Measurements from ENCODE around the gene SATB2. TPM values are rescaled to one million over a fixed set of nuclear protein-coding genes. Genes with fewer than 3 reads are reported as not detected.
A peak's percentile ranks its signal among the peaks of the same experiment; 100 is the strongest.

Gene SATB2
- total RNA-seq, 1 donor from 2014 or later = 4.0 TPM

DNA sequence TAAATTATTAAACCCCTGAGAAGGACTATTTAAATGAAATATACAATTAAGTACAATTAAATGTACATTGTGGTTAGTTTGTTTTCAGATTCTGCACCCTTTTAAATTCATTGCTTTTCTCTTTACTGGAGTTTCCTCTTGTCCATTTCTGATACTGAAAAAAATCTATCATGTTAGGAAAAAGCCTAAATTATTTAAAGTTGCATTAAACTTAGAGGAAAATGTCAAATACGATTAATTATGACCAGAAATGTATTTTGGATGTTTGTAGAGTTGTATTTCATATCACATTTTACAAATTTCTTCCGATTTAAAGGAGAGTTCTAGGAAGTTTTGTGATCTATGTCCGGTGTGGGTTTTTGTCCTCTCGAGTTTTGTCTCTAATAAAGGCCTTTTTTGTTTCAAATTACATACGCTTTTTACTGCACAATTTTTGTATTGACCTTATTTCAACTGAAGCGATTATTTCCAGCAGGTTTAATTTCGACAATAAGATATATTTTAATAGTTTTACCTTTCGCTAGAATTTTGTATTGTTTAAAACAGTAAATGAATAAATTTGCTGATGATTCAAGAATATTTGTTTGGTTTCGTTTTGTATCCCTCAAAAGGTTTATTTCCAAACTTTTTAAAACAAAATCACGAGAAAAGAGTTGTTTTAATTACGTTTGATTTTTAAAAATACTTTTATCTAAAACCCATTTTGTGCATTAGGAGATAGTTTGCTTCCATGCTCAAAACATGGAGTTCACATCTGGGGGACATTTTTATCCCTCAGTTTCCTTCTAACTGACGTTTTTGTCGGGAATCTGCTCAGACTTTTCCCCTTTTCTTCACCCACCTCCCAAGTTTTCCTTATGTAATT, 3.3 kb upstream of the SATB2 start:
- H3K36me3 Mint-ChIP-seq = no peaks in the 10 kb centered on the region
- H3K4me1 Mint-ChIP-seq = peaks cover 22% of the 10 kb centered on the region
- peaks cover 88% of the 10 kb centered on the region for H3K27me3 Mint-ChIP-seq (ENCODE audit: low read depth)
- H3K27ac Mint-ChIP-seq = no peak overlapping the region
- no peak overlapping the region for H3K4me3 Mint-ChIP-seq
- DNase-seq (ENCODE audit: low spot score in 2 of 2, unreplicated experiment in 2 of 2) = no peak
- TF ChIP-seq, protein P1, sequence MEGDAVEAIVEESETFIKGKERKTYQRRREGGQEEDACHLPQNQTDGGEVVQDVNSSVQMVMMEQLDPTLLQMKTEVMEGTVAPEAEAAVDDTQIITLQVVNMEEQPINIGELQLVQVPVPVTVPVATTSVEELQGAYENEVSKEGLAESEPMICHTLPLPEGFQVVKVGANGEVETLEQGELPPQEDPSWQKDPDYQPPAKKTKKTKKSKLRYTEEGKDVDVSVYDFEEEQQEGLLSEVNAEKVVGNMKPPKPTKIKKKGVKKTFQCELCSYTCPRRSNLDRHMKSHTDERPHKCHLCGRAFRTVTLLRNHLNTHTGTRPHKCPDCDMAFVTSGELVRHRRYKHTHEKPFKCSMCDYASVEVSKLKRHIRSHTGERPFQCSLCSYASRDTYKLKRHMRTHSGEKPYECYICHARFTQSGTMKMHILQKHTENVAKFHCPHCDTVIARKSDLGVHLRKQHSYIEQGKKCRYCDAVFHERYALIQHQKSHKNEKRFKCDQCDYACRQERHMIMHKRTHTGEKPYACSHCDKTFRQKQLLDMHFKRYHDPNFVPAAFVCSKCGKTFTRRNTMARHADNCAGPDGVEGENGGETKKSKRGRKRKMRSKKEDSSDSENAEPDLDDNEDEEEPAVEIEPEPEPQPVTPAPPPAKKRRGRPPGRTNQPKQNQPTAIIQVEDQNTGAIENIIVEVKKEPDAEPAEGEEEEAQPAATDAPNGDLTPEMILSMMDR (IDR thresholded peaks at IDR 0.05; ENCODE audit: unreplicated experiment) = no peak
- no peaks in the 10 kb centered on the region for H3K9me3 Mint-ChIP-seq

DNA sequence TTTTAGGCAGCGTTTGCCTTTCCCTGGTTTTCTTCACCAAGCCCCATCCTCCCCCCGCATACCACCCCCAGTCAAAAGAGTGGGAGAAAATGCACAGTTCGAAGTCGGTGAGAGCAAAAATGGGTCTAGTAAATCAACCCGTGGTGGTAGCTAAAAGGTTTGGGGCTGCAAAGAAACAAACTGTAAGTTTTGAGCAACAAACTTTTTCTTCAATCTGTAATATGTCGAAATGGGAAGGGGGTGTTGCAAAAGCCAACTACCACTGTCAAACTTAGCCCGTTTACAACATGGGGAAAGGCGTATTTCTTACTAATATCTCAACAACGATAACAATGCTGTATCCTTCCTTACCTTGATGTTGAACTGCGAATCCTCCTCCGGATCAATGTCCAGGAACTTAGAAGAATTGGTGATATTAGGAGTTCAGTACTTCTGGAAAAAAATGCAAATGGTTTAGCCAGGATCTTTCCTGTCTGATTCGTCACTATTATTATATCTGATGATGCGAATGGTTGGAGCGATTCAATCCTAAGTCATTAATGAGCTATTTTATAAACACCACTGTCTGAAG, 2.4 kb upstream of the SATB2 start:
- TF ChIP-seq, protein P1 (IDR thresholded peaks at IDR 0.05; ENCODE audit: unreplicated experiment) = no peak
- peak overlapping the region; percentile 95 for H3K4me3 Mint-ChIP-seq
- peaks cover 28% of the 10 kb centered on the region for H3K4me1 Mint-ChIP-seq
- H3K27me3 Mint-ChIP-seq (ENCODE audit: low read depth) = peaks cover 88% of the 10 kb centered on the region
- peak overlapping the region; percentile 85 for H3K27ac Mint-ChIP-seq
- H3K36me3 Mint-ChIP-seq = no peaks in the 10 kb centered on the region
- no peak for DNase-seq (ENCODE audit: low spot score in 2 of 2, unreplicated experiment in 2 of 2)
- no peaks in the 10 kb centered on the region for H3K9me3 Mint-ChIP-seq

DNA sequence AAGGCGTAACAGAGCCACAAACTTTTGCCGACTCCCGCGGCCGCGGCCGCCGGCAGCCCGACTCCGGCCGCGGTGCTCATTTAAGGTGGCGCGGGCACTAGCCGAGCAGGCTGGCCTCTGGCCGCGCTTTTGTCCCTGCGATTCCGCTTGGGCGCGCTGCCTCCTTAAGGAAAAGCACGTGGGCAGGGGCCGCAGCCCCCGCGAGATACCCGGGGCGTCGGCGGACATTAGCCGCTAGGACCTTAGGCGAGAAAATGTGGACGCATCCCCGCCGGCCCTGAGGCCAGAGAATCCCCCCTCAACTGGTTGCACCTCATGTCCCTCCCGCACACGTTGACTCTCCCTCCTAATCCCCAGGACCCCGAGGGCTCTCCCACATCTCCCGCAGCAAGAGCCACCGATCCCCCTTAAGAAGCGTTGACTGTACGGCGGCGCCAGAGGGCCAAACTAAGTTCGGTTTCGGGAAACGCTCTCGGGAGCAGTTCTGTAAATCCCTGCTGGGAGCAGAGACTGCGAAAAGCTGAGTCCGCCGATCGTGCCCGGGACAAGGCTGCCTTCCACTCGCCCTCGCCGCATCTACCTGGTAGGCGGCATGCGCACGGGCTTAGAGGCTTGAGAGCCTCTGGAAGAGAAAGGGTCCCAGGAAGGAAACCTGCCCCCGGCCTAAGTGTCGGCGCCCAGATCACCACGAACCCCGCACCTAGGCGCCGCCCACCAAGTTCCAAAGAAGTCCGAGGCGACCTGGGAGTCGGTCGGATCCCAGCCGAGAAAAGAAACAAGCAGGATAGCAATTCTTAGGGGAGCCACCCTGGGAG, 1.8 kb upstream of the SATB2 start:
- no peaks in the 10 kb centered on the region for H3K36me3 Mint-ChIP-seq
- peak overlapping the region; percentile 85 for H3K27ac Mint-ChIP-seq
- no peaks in the 10 kb centered on the region for H3K9me3 Mint-ChIP-seq
- H3K27me3 Mint-ChIP-seq (ENCODE audit: low read depth) = peaks cover 88% of the 10 kb centered on the region
- DNase-seq (ENCODE audit: low spot score in 2 of 2, unreplicated experiment in 2 of 2) = peak in 1 of 2 experiments; percentile 86
- H3K4me1 Mint-ChIP-seq = peaks cover 28% of the 10 kb centered on the region
- TF ChIP-seq, protein P1 (IDR thresholded peaks at IDR 0.05; ENCODE audit: unreplicated experiment) = no peak
- H3K4me3 Mint-ChIP-seq = peak overlapping the region; percentile 95

DNA sequence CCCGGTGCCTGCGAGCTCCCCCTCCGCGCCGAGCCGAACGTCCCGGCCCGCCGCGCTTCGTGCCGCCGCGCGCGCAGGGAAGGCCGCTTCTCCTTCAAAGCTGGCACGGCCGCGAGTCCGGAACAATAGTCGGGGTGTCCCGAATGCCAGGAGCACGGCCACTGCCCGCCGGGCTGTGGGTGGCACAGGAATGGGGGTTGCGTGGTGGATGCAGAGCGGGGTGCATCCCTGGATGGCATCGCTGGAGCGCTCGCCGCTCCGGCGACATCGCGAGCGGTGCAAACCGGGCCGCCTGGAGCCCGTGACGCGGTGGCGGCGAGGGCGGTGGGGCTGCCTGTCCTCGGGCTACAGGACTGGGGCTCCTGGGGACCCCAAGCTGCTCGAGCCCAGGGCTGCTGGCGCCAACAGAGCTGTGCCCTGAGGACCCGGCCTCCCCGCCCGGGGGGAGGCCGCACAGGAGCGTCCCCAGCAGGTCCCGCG, 1.1 kb upstream of the SATB2 start:
- DNase-seq (ENCODE audit: low spot score in 2 of 2, unreplicated experiment in 2 of 2) = peak in 1 of 2 experiments; percentile 62
- Mint-ChIP-seq H3K27ac (no peak overlapping the region), H3K4me3 (peak overlapping the region; percentile 95), H3K27me3 (ENCODE audit: low read depth) (peaks cover 89% of the 10 kb centered on the region), H3K36me3 (no peaks in the 10 kb centered on the region), H3K4me1 (peaks cover 28% of the 10 kb centered on the region), H3K9me3 (no peaks in the 10 kb centered on the region)
- TF ChIP-seq, protein P1 (IDR thresholded peaks at IDR 0.05; ENCODE audit: unreplicated experiment) = no peak

DNA sequence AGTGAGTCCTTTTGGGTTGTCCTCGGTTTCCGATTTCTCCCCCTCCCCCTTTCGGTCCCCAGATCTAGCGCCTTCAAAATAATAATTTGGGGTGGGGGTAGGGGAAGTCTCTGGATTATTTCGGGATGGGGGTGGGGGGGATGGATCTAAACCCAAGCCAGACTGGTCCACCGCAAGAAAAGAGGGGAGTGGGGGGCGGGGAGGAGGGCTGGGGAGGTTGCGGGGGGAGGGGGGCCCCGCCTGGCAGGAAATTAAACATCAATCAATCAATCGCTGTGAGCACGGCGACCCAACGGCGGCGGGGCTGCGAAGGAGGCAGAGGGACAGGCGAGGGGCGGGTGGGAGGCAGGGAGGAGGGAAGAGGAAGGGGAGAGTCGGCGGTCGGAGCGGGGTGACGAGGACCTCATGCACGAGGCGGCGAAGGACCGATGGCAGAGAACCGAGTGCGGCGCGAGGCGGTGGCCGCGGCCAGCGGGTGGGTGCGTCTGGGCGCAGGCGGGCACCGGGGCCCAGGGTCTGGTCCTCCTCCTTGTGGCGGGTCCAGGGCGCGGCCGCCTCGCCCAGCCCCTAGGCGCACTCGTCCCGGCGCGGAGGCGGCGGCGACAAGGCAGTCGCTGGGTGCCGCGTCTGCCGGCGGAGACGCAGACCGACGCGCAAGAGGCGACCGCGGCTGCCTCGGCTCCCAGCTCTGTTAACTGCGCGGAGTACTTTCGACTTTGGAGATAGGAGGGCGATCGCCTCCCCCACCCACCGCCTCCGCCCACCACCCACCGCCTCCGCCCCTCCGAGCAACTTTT, 468 bp upstream of the SATB2 start:
- peak in 1 of 2 experiments; percentile 42 for DNase-seq (ENCODE audit: low spot score in 2 of 2, unreplicated experiment in 2 of 2)
- H3K4me1 Mint-ChIP-seq = peaks cover 25% of the 10 kb centered on the region
- no peaks in the 10 kb centered on the region for H3K9me3 Mint-ChIP-seq
- TF ChIP-seq, protein P1 (IDR thresholded peaks at IDR 0.05; ENCODE audit: unreplicated experiment) = no peak
- H3K27me3 Mint-ChIP-seq (ENCODE audit: low read depth) = peaks cover 85% of the 10 kb centered on the region
- H3K27ac Mint-ChIP-seq = no peak overlapping the region
- H3K4me3 Mint-ChIP-seq = peak overlapping the region; percentile 69
- H3K36me3 Mint-ChIP-seq = no peaks in the 10 kb centered on the region

All from mesothelial cell of epicardium (in vitro differentiated cells).